Chondrocyte (in vitro differentiated cells): ENCODE data around the gene PCDHGB1. TPM values are rescaled to one million over a fixed set of nuclear protein-coding genes. Genes with fewer than 3 reads are reported as not detected.
"Not testable (repeated sequence)": the region's sequence is repeated elsewhere in the genome, so short reads cannot be mapped to it uniquely, and the experiment has no call there.

ENCODE experiments used
- DNase-seq: peaks from one replicate; pipeline ENCODE4 v3.0.0; 2021; ENCODE audit warnings: mixed read lengths, low spot score
- H3K27ac Mint-ChIP-seq: one replicate; pipeline ENCODE4 v1.8.0; 2021; ENCODE audit warnings: mild to moderate bottlenecking, moderate library complexity, mixed read lengths; ENCODE audit not compliant: unreplicated experiment
- H3K27me3 Mint-ChIP-seq: 2 replicates; pipeline ENCODE4 v1.8.0; 2021; ENCODE audit warnings: low read depth, mixed read lengths
- H3K36me3 Mint-ChIP-seq: 2 replicates; pipeline ENCODE4 v1.8.0; 2021; ENCODE audit warnings: low read depth, mixed read lengths
- H3K4me1 Mint-ChIP-seq: 2 replicates; pipeline ENCODE4 v1.8.0; 2021; ENCODE audit warnings: low read depth, mild to moderate bottlenecking, mixed read lengths
- H3K4me3 Mint-ChIP-seq: one replicate; pipeline ENCODE4 v1.8.0; 2021; ENCODE audit warnings: mild to moderate bottlenecking, moderate library complexity, mixed read lengths; ENCODE audit not compliant: unreplicated experiment
- H3K9me3 Mint-ChIP-seq: 2 replicates; pipeline ENCODE4 v1.8.0; 2021; ENCODE audit warnings: low read depth, mixed read lengths
- long read RNA-seq: library from polyadenylated mRNA; stranded (forward); transcript quantifications from one replicate; pipeline ENCODE4 v2.0.0, GENCODE V29; 2021
- total RNA-seq: library from RNA; stranded (reverse); gene quantifications from 3 replicates; pipeline ENCODE4 v1.2.1, GENCODE V29; 2021
- TF ChIP-seq, protein P1 (sequence below): fragments of 200-600 bp; sonication (generic); IDR thresholded peaks from 2 replicates; pipeline ENCODE4 v1.5.0; 2021; ENCODE audit warnings: antibody characterized with exemption, mild to moderate bottlenecking, moderate library complexity

Gene PCDHGB1
- total RNA-seq, result 2.4 to 2.7 TPM (median 2.7 TPM) in 3 replicates
- long read RNA-seq, partial matches to known transcripts, result 0 of 1 reads
- long read RNA-seq, other reads (novel, unspliced or antisense), result 0 of 1 reads

DNA sequence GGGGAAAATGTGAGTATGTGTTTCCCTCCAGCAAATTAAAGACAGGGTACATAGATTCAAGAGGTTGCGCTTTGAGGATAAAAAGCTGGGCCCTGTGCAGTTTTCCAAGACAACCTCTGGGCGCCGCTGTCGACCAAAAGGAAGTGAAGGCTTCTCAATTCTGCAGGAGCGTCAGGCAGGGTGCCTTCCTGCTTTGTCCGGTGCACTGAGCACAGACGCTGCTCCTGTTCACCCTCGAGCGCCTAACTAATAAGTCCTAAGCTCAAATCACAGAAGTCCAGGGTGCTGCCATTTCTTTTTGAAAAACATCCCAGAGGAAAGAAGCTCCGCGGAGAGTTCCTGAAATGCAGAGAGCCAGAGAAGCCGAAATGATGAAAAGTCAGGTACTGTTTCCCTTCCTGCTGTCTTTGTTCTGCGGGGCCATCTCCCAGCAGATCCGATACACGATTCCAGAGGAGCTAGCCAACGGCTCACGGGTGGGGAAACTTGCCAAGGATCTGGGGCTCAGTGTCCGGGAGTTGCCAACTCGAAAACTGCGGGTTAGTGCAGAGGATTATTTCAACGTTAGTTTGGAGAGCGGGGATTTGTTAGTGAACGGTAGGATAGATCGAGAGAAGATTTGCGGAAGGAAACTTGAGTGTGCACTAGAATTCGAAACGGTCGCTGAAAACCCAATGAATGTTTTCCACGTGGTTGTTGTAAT lies at the start of gene PCDHGB1:
TSS of gene PCDHGB1 (plus strand) at position 183 of the 703 bp plus-strand sequence. CDS start at position 345, 162 bp downstream.
- TF ChIP-seq, protein P1, sequence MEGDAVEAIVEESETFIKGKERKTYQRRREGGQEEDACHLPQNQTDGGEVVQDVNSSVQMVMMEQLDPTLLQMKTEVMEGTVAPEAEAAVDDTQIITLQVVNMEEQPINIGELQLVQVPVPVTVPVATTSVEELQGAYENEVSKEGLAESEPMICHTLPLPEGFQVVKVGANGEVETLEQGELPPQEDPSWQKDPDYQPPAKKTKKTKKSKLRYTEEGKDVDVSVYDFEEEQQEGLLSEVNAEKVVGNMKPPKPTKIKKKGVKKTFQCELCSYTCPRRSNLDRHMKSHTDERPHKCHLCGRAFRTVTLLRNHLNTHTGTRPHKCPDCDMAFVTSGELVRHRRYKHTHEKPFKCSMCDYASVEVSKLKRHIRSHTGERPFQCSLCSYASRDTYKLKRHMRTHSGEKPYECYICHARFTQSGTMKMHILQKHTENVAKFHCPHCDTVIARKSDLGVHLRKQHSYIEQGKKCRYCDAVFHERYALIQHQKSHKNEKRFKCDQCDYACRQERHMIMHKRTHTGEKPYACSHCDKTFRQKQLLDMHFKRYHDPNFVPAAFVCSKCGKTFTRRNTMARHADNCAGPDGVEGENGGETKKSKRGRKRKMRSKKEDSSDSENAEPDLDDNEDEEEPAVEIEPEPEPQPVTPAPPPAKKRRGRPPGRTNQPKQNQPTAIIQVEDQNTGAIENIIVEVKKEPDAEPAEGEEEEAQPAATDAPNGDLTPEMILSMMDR, result peak; percentile 62
- peaks cover 6% of the 10 kb centered on the region for H3K36me3 Mint-ChIP-seq
- peak within 1 kb of the TSS; percentile 62 for H3K4me3 Mint-ChIP-seq
- peaks cover 39% of the 10 kb centered on the region for H3K9me3 Mint-ChIP-seq
- no peak for DNase-seq
- H3K4me1 Mint-ChIP-seq, result no peaks in the 10 kb centered on the region
- H3K27ac Mint-ChIP-seq, result no peak within 1 kb of the TSS
- H3K27me3 Mint-ChIP-seq, result no peaks in the 10 kb centered on the region

DNA sequence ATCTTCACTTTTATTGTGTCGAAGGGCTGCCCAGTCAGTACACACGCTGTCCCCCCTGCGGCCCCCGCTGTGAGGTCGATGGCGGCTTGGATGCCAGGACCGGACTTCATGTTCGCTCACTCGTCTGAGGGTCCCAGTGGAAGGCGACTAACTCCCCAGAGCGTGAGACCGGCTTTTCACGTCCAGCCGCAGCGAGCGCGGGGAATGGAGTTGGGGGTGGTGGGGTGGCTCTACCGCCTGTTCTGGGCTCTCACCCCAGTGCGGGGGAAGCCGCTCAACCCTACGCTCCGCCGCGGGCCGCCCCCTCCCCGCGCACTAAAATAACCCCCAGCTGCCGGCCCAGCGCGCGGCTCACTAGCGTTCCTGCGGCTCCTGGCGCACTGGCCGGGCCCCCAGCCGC lies 46.1 kb upstream of the PCDHGB1 start, which contains the start of gene SLC25A2:
TSS of gene SLC25A2 (minus strand) at position 294 of the 400 bp plus-strand sequence. CDS start at position 110, 184 bp downstream.
- peaks cover 26% of the 10 kb centered on the region for H3K36me3 Mint-ChIP-seq
- H3K4me3 Mint-ChIP-seq, result no peak within 1 kb of the TSS

DNA sequence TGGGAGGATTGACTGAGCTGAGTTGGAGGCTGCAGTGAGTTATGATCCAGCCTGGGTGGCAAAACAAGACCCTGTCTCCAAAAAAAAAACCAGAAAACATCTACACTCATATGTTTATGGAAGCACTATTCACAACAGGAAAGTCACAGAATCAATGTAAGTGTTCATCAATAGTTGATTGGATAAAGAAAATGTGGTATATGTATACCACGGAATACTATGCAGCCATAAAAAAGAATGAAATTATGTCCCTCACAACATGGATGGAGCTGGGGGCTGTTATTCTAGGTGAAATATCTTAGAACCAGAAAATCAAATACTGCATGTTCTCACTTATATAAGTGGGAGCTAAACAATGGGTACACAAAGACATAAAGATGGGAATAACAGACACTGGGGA lies 43.3 kb upstream of the PCDHGB1 start:
- H3K4me1 Mint-ChIP-seq, result peaks cover 13% of the 10 kb centered on the region
- H3K27ac Mint-ChIP-seq, result no peak overlapping the region
- TF ChIP-seq, protein P1, result no peak
- peaks cover 29% of the 10 kb centered on the region for H3K36me3 Mint-ChIP-seq
- H3K4me3 Mint-ChIP-seq, result no peak overlapping the region
- H3K9me3 Mint-ChIP-seq, result peaks cover 70% of the 10 kb centered on the region
- H3K27me3 Mint-ChIP-seq, result no peaks in the 10 kb centered on the region
- no peak for DNase-seq

More for the DNA sequence above, 46.1 kb upstream of the PCDHGB1 start, which contains the start of gene SLC25A2:
- no peak within 1 kb of the TSS for H3K27ac Mint-ChIP-seq
- peaks cover 7% of the 10 kb centered on the region for H3K4me1 Mint-ChIP-seq
- H3K27me3 Mint-ChIP-seq, result no peaks in the 10 kb centered on the region
- no peak for DNase-seq
- TF ChIP-seq, protein P1, result no peak
- H3K9me3 Mint-ChIP-seq, result peaks cover 67% of the 10 kb centered on the region

DNA sequence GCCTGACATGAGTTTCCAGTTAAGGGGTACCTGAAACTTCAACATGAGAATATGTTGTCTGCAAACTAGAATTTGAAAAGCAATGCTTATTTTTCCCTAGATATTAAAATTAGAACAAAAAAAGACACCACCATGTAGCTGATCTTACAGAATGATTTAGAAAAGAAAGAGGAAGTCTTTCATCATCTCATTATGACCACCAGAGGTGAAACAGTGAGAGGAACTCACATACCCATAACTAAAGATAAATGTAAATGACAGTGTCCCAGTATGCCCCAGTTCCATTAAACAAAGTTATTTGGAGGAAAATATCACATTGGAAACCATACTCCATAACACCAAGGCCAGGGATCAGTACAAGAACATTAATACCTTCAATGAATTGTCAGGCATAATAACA lies 36.2 kb upstream of the PCDHGB1 start:
- Mint-ChIP-seq H3K27ac (no peak overlapping the region), H3K4me3 (no peak overlapping the region), H3K27me3 (no peaks in the 10 kb centered on the region), H3K4me1 (peaks cover 17% of the 10 kb centered on the region), H3K36me3 (peaks cover 62% of the 10 kb centered on the region), H3K9me3 (peaks cover 71% of the 10 kb centered on the region)
- TF ChIP-seq, protein P1, result no peak
- no peak for DNase-seq

DNA sequence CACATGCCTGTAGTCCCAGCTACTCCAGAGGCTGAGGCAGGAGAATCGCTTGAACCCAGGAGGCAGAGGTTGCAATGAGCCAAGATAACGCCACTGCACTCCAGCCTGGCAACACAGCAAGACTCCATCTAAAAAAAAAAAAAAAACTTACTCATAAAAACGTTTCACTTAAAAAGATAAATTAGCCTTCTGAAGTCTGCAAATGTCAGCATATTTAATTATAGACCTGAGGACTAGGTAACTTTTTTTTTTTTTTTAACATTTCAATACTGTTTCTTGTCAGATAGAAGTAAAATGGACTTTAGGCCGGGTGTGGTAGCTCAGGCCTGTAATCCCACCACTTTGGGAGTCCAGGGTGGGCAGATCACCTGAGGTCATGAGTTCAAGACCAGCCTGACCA lies 32.9 kb upstream of the PCDHGB1 start:
- not testable (repeated sequence) for H3K27ac Mint-ChIP-seq, DNase-seq, H3K4me3 Mint-ChIP-seq, H3K27me3 Mint-ChIP-seq
- Mint-ChIP-seq H3K9me3 (peaks cover 71% of the 10 kb centered on the region), H3K36me3 (peaks cover 72% of the 10 kb centered on the region), H3K4me1 (peaks cover 27% of the 10 kb centered on the region)
